ENCODE results near the gene CLIP1. TPM values are rescaled to one million over a fixed set of nuclear protein-coding genes. Genes with fewer than 3 reads are reported as not detected.

Gene CLIP1
- total and polyA plus RNA-seq, 2 of the 4 experiments (the other 2 are of a cell fraction): 38.0 to 54.8 TPM

DNA sequence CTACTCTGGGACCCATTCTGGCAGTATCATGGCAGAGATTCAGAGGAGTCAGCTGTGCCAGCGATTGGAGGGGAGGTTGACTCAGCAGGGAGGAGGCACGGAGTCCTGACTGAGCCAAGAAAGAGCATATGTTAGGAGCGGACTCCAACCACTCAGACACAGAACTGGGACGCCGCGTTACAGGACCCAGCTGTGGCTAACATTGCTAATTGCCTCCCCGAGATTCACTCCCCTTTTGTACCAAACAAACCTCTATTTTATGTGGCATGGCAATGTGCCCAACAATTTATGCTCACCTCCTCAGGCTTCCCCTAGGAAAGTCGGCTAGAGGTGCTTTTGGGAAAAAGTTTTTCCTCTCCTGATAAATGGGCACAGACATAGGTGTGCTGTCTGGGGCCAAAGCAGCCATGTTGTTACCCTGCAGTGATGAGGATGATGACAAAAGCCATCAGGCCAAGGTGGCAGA is 15.2 kb upstream of the CLIP1 start:
- H4K20me1 ChIP-seq (ENCODE audit: insufficient read depth, low read length): no peaks in the 10 kb centered on the region
- H2BK5ac ChIP-seq (ENCODE audit: low read depth, low read length, poor library complexity, severe bottlenecking): no peak overlapping the region
- peak overlapping the region; percentile 2 to 34; a peak in 1 of 4 replicates for H4K8ac ChIP-seq (ENCODE audit: low read depth in 2 of 2, low read length in 2 of 2)
- peak overlapping the region; percentile 53 for H3K4ac ChIP-seq (ENCODE audit: low read depth, low read length)
- CTCF ChIA-PET: no interaction called here
- peaks cover 3% of the 10 kb centered on the region; the same call in 1 of the 2 replicates for H3K9me1 ChIP-seq (ENCODE audit: insufficient read depth, low read length)
- in situ Hi-C loops (cut with MboI; ENCODE audit: low sequenced_read_pairs) (no loop called here), dilution Hi-C loops (cut with HindIII; ENCODE audit: low sequenced_read_pairs, unreplicated experiment) (no loop called here), intact Hi-C loops (cut with micrococcal nuclease) (no loop called here)
- no peak overlapping the region; the same call in 1 of the 2 replicates for H3K27ac ChIP-seq (ENCODE audit: insufficient read depth, low read length)
- H3K27me3 ChIP-seq (ENCODE audit: control insufficient read depth, insufficient read depth, low read length): no peaks in the 10 kb centered on the region
- H2BK15ac ChIP-seq (ENCODE audit: low read depth, low read length): peak overlapping the region; percentile 33; the same call in 2 of the 3 replicates
- H3K4me1 ChIP-seq (ENCODE audit: control insufficient read depth, insufficient read depth, low read length): peaks cover 7% of the 10 kb centered on the region
- peak; percentile 84 for DNase-seq
- H2BK20ac ChIP-seq (ENCODE audit: low read depth, low read length): peak overlapping the region; percentile 0; the same call in 1 of the 2 replicates
- no peak for TF ChIP-seq MXI1 (IDR thresholded peaks at IDR 0.05; ENCODE audit: borderline replicate concordance, low read depth, low read length)
- TF ChIP-seq BHLHE40 (IDR thresholded peaks at IDR 0.05; ENCODE audit: low read depth, low read length): no peak
- no peak for TF ChIP-seq SMC3 (IDR thresholded peaks at IDR 0.05; ENCODE audit: low read depth, low read length)
- no peak for TF ChIP-seq MAFK (IDR thresholded peaks at IDR 0.05; ENCODE audit: low read depth, low read length)
- TF ChIP-seq, protein P1, sequence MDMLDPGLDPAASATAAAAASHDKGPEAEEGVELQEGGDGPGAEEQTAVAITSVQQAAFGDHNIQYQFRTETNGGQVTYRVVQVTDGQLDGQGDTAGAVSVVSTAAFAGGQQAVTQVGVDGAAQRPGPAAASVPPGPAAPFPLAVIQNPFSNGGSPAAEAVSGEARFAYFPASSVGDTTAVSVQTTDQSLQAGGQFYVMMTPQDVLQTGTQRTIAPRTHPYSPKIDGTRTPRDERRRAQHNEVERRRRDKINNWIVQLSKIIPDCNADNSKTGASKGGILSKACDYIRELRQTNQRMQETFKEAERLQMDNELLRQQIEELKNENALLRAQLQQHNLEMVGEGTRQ (IDR thresholded peaks at IDR 0.05; ENCODE audit: low read depth, low read length): no peak
- H2BK120ac ChIP-seq (ENCODE audit: low read depth, low read length): peak overlapping the region; percentile 36
- no peaks in the 10 kb centered on the region for H3K79me1 ChIP-seq (ENCODE audit: low read depth in 1 of 2, low read length in 2 of 2)
- no TSS peak for BruUV-seq (replicated peaks)
- H3K14ac ChIP-seq (replicated peaks; ENCODE audit: low read depth, low read length): peak overlapping the region; percentile 44
- no CpG with 5 or more reads among the region's 8 CpGs for WGBS, 2 experiments (ENCODE audit: extremely low coverage in 2 of 2, insufficient read length in 1 of 2)
- peak; percentile 98 for ATAC-seq (ENCODE audit: low read depth)
- no peaks in the 10 kb centered on the region for H3K9me3 ChIP-seq (ENCODE audit: control insufficient read depth, insufficient read depth, low read length)
- H2AK5ac ChIP-seq (ENCODE audit: low read depth, low read length): peak overlapping the region; percentile 63
- no peak overlapping the region; the same call in 1 of the 2 replicates for H4K5ac ChIP-seq (ENCODE audit: low read depth, low read length)
- POLR2A ChIA-PET (ENCODE audit: unreplicated experiment): no interaction called here
- peak overlapping the region; percentile 44; the same call in 1 of the 2 replicates for H3K18ac ChIP-seq (ENCODE audit: low read depth, low read length)
- peak overlapping the region; percentile 54; the same call in 1 of the 2 replicates for H3K23ac ChIP-seq (ENCODE audit: low read depth, low read length)
- H2AFZ ChIP-seq (replicated peaks; ENCODE audit: low read length, poor library complexity): peak overlapping the region; percentile 87
- H3K4me3 ChIP-seq (ENCODE audit: insufficient read depth, low read depth, low read length): no peak overlapping the region
- H3K4me2 ChIP-seq (ENCODE audit: low read depth, low read length): peak overlapping the region; percentile 35; the same call in 1 of the 2 replicates
- no peak overlapping the region for H3K9ac ChIP-seq (ENCODE audit: low read depth, low read length)
- no peak overlapping the region for H3K56ac ChIP-seq (ENCODE audit: extremely low read depth, insufficient read depth, low read length)
- H4K91ac ChIP-seq (ENCODE audit: insufficient read depth, low read depth, low read length): peak overlapping the region; percentile 59
- no peaks in the 10 kb centered on the region for H3K36me3 ChIP-seq (ENCODE audit: control insufficient read depth, insufficient read depth, low read length)
- H2AK9ac ChIP-seq (replicated peaks; ENCODE audit: low read depth, low read length, poor library complexity): peak overlapping the region; percentile 60

Data from IMR-90 (cell line).